ENCODE results near the gene NPFFR1.

GRCh38 chr10:70292004-70292403, 8.2 kb upstream of the NPFFR1 start:
- TF ChIP-seq CTCF (IDR thresholded peaks at IDR 0.05), result no peak
- no peak for TF ChIP-seq EP300 (IDR thresholded peaks at IDR 0.05)
- TF ChIP-seq POLR2AphosphoS5 (IDR thresholded peaks at IDR 0.05), result no peak
- no peak for TF ChIP-seq POLR2A (IDR thresholded peaks at IDR 0.05)
